PC-9 (cell line): ENCODE results near the gene ZNF839. TPM values are rescaled to one million over a fixed set of nuclear protein-coding genes. Genes with fewer than 3 reads are reported as not detected.

Experiments used
- BruUV-seq: library from RNA; stranded (reverse); fragments of 400-500 nt; replicated peaks from 2 replicates; lab custom pipeline; 2021; lab: Mats Ljungman, UMichigan
- CTCF ChIA-PET: fragments of 300-600 bp; sonication (Branson Sonifier 250); formaldehyde crosslinking; loops from one replicate; lab custom pipeline; 2022; ENCODE audit warnings: antibody characterized with exemption; lab: Charles Lee
- POLR2A ChIA-PET: fragments of 300-600 bp; sonication (Branson Sonifier 250); formaldehyde crosslinking; loops from one replicate; lab custom pipeline; 2022; ENCODE audit warnings: antibody characterized with exemption; ENCODE audit not compliant: unreplicated experiment; lab: Charles Lee
- DNase-seq, 2 experiments: peaks; one replicate each; pipeline versions ENCODE4 v3.0.0 to v3.0.0-alpha.2; 2015 to 2022; ENCODE audit warnings: mixed read lengths in 1 of 2
- H2AFZ ChIP-seq: fragments of 200-600 bp; sonication (generic); 2 replicates; pipeline ENCODE4 v1.8.1; 2017; ENCODE audit warnings: antibody characterized with exemption
- H3F3A ChIP-seq: fragments of 200-600 bp; sonication (generic); 2 replicates; pipeline ENCODE4 v1.8.1; 2017; ENCODE audit warnings: antibody characterized with exemption, mild to moderate bottlenecking, low read depth; ENCODE audit not compliant: insufficient read depth
- H3K27ac ChIP-seq: fragments of 200-600 bp; sonication (generic); 2 replicates; pipeline ENCODE4 v1.6.1; 2016; ENCODE audit warnings: mixed run types
- H3K27me3 ChIP-seq: fragments of 200-600 bp; sonication (generic); 2 replicates; pipeline ENCODE4 v1.6.1; 2016; ENCODE audit warnings: low read depth, mixed run types; ENCODE audit not compliant: insufficient read depth
- H3K36me3 ChIP-seq: fragments of 200-600 bp; sonication (generic); 2 replicates; pipeline ENCODE4 v1.6.1; 2016; ENCODE audit warnings: low read depth, mixed run types
- H3K4me1 ChIP-seq: fragments of 200-600 bp; sonication (generic); replicated peaks from 2 replicates; pipeline ENCODE4 v1.6.1; 2016; ENCODE audit warnings: mixed run types; ENCODE audit not compliant: insufficient read depth
- H3K4me2 ChIP-seq: fragments of 200-600 bp; sonication (generic); 2 replicates; pipeline ENCODE4 v1.6.1; 2017; ENCODE audit warnings: mixed run types
- H3K4me3 ChIP-seq: fragments of 200-600 bp; sonication (generic); 2 replicates; pipeline ENCODE4 v1.6.1; 2016; ENCODE audit warnings: mixed run types
- H3K79me2 ChIP-seq: fragments of 200-600 bp; sonication (generic); 2 replicates; pipeline ENCODE4 v1.6.1; 2017; ENCODE audit warnings: low read depth, mixed run types
- H3K9me2 ChIP-seq: fragments of 200-600 bp; sonication (generic); 2 replicates; pipeline ENCODE4 v1.8.1; 2017; ENCODE audit warnings: mild to moderate bottlenecking; ENCODE audit not compliant: insufficient read depth
- H3K9me3 ChIP-seq: fragments of 200-600 bp; sonication (generic); 2 replicates; pipeline ENCODE4 v1.8.1; 2016; ENCODE audit warnings: low read depth; ENCODE audit not compliant: insufficient read depth
- H4K20me1 ChIP-seq: fragments of 200-600 bp; sonication (generic); 2 replicates; pipeline ENCODE4 v1.8.1; 2017; ENCODE audit not compliant: insufficient read depth
- EZH2 ChIP-seq: fragments of 200-600 bp; sonication (generic); IDR thresholded peaks from 2 replicates; pipeline ENCODE4 v1.8.0; 2017; ENCODE audit warnings: antibody characterized with exemption, low read depth
- intact Hi-C: fragments of 100-400 bp; cut with micrococcal nuclease; formaldehyde crosslinking; loops from one replicate; pipeline ENCODE4 v1.10.0; 2022; ENCODE audit not compliant: unreplicated experiment
- total RNA-seq: library from RNA; stranded (reverse); gene quantifications from 2 replicates; pipeline ENCODE4 v1.2.3, GENCODE V29; 2021
- TF ChIP-seq, protein P1 (sequence below): fragments of 200-600 bp; sonication (generic); conservative IDR thresholded peaks from 2 replicates; pipeline ENCODE4 v1.6.1; 2017; ENCODE audit warnings: mixed run types, antibody characterized with exemption, mild to moderate bottlenecking, moderate library complexity

ZNF839 gene
- total RNA-seq, 1 experiment from 2014 or later = 11.8 TPM

GRCh38 chr14:102341566-102341965 is 22.0 kb downstream of the ZNF839 start:
- Histone ChIP-seq H3K27me3 (no peaks in the 10 kb centered on the region), H3K4me2 (no peak overlapping the region), H3K79me2 (no peaks in the 10 kb centered on the region), H3K27ac (no peak overlapping the region), H4K20me1 (no peaks in the 10 kb centered on the region), H3K9me3 (no peaks in the 10 kb centered on the region), H2AFZ (no peak overlapping the region), H3K9me2 (no peaks in the 10 kb centered on the region), H3K4me1 (no peaks in the 10 kb centered on the region), H3F3A (peaks cover 16% of the 10 kb centered on the region; the same call in 1 of the 2 replicates), H3K36me3 (peaks cover 5% of the 10 kb centered on the region; the same call in 1 of the 2 replicates), H3K4me3 (no peak overlapping the region)
- CTCF ChIA-PET = no interaction called here
- TF ChIP-seq, protein P1, sequence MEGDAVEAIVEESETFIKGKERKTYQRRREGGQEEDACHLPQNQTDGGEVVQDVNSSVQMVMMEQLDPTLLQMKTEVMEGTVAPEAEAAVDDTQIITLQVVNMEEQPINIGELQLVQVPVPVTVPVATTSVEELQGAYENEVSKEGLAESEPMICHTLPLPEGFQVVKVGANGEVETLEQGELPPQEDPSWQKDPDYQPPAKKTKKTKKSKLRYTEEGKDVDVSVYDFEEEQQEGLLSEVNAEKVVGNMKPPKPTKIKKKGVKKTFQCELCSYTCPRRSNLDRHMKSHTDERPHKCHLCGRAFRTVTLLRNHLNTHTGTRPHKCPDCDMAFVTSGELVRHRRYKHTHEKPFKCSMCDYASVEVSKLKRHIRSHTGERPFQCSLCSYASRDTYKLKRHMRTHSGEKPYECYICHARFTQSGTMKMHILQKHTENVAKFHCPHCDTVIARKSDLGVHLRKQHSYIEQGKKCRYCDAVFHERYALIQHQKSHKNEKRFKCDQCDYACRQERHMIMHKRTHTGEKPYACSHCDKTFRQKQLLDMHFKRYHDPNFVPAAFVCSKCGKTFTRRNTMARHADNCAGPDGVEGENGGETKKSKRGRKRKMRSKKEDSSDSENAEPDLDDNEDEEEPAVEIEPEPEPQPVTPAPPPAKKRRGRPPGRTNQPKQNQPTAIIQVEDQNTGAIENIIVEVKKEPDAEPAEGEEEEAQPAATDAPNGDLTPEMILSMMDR = no peak
- TF ChIP-seq EZH2 = no peak
- POLR2A ChIA-PET = no interaction called here
- BruUV-seq = no TSS peak
- intact Hi-C loops = no loop called here
- DNase-seq = peak in 1 of 2 experiments; percentile 15

DNA sequence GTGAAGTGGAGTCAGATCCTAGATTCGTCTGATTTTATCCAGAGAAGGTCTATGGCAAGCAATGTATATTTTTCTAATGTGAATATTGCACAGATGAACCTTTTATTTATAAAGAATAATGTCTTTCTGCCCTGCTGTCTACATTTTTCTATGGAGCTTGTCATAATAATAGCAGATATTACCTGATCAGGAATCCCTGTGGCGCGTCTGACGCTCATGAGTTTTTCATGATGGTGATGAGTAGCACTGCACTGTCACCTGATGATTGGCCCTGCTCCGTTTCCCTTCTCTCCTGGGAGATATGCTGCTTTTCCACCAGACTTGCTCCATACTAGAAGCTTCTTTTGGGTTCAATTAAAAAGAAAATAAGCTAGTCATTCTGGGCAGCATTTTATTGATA is 22.7 kb downstream of the ZNF839 start:
- TF ChIP-seq, protein P1 = no peak
- no peak for TF ChIP-seq EZH2
- Histone ChIP-seq H3K9me2 (no peaks in the 10 kb centered on the region), H3K79me2 (no peaks in the 10 kb centered on the region), H2AFZ (no peak overlapping the region), H3K27ac (no peak overlapping the region), H3K4me3 (no peak overlapping the region), H4K20me1 (no peaks in the 10 kb centered on the region), H3K4me1 (no peaks in the 10 kb centered on the region), H3K36me3 (peaks cover 10% of the 10 kb centered on the region; the same call in 1 of the 2 replicates), H3K27me3 (no peaks in the 10 kb centered on the region), H3K9me3 (no peaks in the 10 kb centered on the region), H3F3A (peaks cover 13% of the 10 kb centered on the region; the same call in 1 of the 2 replicates), H3K4me2 (no peak overlapping the region)
- intact Hi-C loops = no loop called here
- POLR2A ChIA-PET = no interaction called here
- CTCF ChIA-PET = no interaction called here
- peak in 1 of 2 experiments; percentile 16 for DNase-seq
- no TSS peak for BruUV-seq

GRCh38 chr14:102344084-102344483 is 24.5 kb downstream of the ZNF839 start:
- no peaks in the 10 kb centered on the region for H3K27me3 ChIP-seq
- BruUV-seq = no TSS peak
- no peak overlapping the region for H3K27ac ChIP-seq
- H3K4me2 ChIP-seq = no peak overlapping the region
- no peak overlapping the region for H2AFZ ChIP-seq
- H3K4me1 ChIP-seq = no peaks in the 10 kb centered on the region
- TF ChIP-seq, protein P1 = no peak
- no peak for TF ChIP-seq EZH2
- no peak overlapping the region for H3K4me3 ChIP-seq
- peaks cover 13% of the 10 kb centered on the region; the same call in 1 of the 2 replicates for H3F3A ChIP-seq
- peaks cover 15% of the 10 kb centered on the region for H3K36me3 ChIP-seq
- intact Hi-C loops = no loop called here
- H3K9me2 ChIP-seq = no peaks in the 10 kb centered on the region
- no peaks in the 10 kb centered on the region for H3K9me3 ChIP-seq
- H3K79me2 ChIP-seq = no peaks in the 10 kb centered on the region
- ChIA-PET POLR2A (no interaction called here), CTCF (no interaction called here)
- no peak for DNase-seq
- no peaks in the 10 kb centered on the region for H4K20me1 ChIP-seq
